K562 (cell line): ENCODE data around the gene PHYKPL. TPM values are rescaled to one million over a fixed set of nuclear protein-coding genes. Genes with fewer than 3 reads are reported as not detected.
A peak's percentile ranks its signal among the peaks of the same experiment; 100 is the strongest.

Experiments used
- STAT5A ChIP-seq: IDR thresholded peaks from 2 replicates; pipeline ENCODE4 v1.6.1; 2012; ENCODE audit warnings: low read length, inconsistent platforms, borderline replicate concordance
- TEAD1 ChIP-seq, 2 experiments: fragments of 450-650 bp in 1 of 2; sonication (generic) in 1 of 2; formaldehyde crosslinking; IDR thresholded peaks; 2 replicates each; pipeline versions ENCODE4 v1.4.0 to v1.8.0; 2020 to 2022; ENCODE audit warnings: mild to moderate bottlenecking in 2 of 2, missing genetic modification reagents in 1 of 2
- TEAD4 ChIP-seq, 2 experiments: sonication (generic) in 1 of 2; formaldehyde crosslinking in 1 of 2; IDR thresholded peaks; 2 replicates each; pipeline versions ENCODE4 v1.6.1 to v1.8.0; 2012 to 2022; ENCODE audit warnings: borderline replicate concordance in 1 of 2, inconsistent platforms in 1 of 2, low read length in 1 of 2, mild to moderate bottlenecking in 1 of 2, missing genetic modification reagents in 1 of 2
- polyA plus RNA-seq, 8 experiments: library from polyadenylated mRNA; depleted of rRNA in 4 of 8; stranded (reverse) in 5 of 8; unstranded in 3 of 8; fragments of >200 nt; fragmentation: Nextera tagmentation in 2 of 8; fragmentation: Illumina TruSeq in 1 of 8; extraction: Ambion mirVana in 2 of 8; extraction: Trizol in 1 of 8; gene quantifications; 2 replicates each; pipeline versions ENCODE4 v1.2.1 to v1.2.3, GENCODE V29; 2011 to 2014; ENCODE audit warnings: inconsistent platforms in 1 of 8, missing spikeins in 1 of 8
- total RNA-seq, 7 experiments: library from RNA; depleted of rRNA in 6 of 7; stranded (reverse); fragments of >200 nt in 6 of 7; fragmentation: Illumina TruSeq in 2 of 7; extraction: Trizol in 2 of 7; gene quantifications; 2 replicates each; pipeline versions ENCODE4 v1.2.1 to v1.2.3, GENCODE V29; 2011 to 2021; ENCODE audit warnings: low replicate concordance in 1 of 7
- TF ChIP-seq, protein P1 (sequence below): fragments of 450-650 bp; IDR thresholded peaks from 2 replicates; pipeline ENCODE4 v1.6.1; 2016; ENCODE audit warnings: mild to moderate bottlenecking
- TF ChIP-seq, protein P2 (sequence below): fragments of 450-650 bp; IDR thresholded peaks from 2 replicates; pipeline ENCODE4 v1.6.1; 2016; ENCODE audit warnings: antibody characterized with exemption

Gene PHYKPL
- total and polyA plus RNA-seq, 9 of the 15 experiments (the other 6 are each of a cell fraction or from before 2014, with no cell fraction given): 4.7 to 34.7 (median 18.6) TPM

DNA sequence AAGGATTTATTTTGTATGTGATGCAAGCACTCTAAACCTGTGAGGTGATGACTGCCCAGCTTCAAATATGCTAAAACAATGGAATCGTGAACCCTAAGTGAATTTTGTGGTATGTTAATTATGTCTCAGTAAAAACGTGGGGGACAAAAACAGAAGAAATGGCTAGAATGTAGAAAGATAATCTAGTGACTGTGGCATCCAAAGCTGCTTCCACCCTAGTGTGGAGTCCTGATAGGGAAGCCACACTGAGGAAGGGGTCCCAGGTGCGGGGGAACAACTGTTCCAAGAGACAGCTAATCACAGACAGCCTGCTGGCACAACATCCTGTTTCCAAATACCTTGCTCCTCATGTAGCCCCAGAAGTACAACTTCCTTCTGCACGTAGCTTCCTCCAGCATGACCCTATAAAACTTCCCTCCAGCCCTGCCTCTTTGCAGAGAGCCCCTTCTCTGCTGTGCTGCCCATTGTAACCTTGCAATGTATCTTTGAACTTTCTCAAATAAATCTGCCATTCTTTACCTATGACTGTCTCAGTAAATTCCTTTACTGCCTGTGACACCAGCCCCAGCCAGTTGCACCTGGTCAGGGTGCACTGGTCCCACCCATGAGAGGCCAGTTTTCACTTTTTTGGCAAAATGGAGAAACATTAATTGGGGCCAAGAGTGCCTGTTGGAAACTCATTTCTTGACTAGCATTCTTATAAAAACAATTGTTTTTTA, 50.3 kb downstream of the PHYKPL start (continued):
- TF ChIP-seq TEAD4 (IDR thresholded peaks at IDR 0.05; ENCODE audit: low read length): peak; percentile 93
- no peak for TF ChIP-seq TEAD4 (CRISPR knock-in tag; IDR thresholded peaks at IDR 0.05; ENCODE audit: borderline replicate concordance)
- TF ChIP-seq, protein P1, sequence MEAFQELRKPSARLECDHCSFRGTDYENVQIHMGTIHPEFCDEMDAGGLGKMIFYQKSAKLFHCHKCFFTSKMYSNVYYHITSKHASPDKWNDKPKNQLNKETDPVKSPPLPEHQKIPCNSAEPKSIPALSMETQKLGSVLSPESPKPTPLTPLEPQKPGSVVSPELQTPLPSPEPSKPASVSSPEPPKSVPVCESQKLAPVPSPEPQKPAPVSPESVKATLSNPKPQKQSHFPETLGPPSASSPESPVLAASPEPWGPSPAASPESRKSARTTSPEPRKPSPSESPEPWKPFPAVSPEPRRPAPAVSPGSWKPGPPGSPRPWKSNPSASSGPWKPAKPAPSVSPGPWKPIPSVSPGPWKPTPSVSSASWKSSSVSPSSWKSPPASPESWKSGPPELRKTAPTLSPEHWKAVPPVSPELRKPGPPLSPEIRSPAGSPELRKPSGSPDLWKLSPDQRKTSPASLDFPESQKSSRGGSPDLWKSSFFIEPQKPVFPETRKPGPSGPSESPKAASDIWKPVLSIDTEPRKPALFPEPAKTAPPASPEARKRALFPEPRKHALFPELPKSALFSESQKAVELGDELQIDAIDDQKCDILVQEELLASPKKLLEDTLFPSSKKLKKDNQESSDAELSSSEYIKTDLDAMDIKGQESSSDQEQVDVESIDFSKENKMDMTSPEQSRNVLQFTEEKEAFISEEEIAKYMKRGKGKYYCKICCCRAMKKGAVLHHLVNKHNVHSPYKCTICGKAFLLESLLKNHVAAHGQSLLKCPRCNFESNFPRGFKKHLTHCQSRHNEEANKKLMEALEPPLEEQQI: no peak
- TF ChIP-seq, protein P2, sequence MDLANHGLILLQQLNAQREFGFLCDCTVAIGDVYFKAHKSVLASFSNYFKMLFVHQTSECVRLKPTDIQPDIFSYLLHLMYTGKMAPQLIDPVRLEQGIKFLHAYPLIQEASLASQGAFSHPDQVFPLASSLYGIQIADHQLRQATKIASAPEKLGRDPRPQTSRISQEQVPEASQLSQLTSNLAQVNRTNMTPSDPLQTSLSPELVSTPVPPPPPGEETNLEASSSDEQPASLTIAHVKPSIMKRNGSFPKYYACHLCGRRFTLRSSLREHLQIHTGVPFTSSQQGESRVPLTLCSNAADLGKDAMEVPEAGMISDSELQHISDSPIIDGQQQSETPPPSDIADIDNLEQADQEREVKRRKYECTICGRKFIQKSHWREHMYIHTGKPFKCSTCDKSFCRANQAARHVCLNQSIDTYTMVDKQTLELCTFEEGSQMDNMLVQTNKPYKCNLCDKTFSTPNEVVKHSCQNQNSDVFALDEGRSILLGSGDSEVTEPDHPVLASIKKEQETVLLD: no peak
- TF ChIP-seq STAT5A: peak; percentile 76
- peak in 1 of 2 experiments; percentile 64; a peak in 1 of 4 replicates for TF ChIP-seq TEAD1 (CRISPR knock-in tag; IDR thresholded peaks at IDR 0.05)
- TF ChIP-seq, all 486 proteins: peak for 47
